Transverse colon (tissue), 4 donors: ENCODE results near the gene PRKD3.

Experiments used
- CTCF ChIP-seq, 5 experiments: fragments of 200-600 bp in 3 of 5; fragments of 450-650 bp in 2 of 5; sonication (generic) in 3 of 5; IDR thresholded peaks; 1 replicate in 2 of 5; 2 replicates in 3 of 5; pipeline ENCODE4 v1.5.1; 2016 to 2017; ENCODE audit warnings: antibody characterized with exemption in 5 of 5, inconsistent platforms in 3 of 5, mild to moderate bottlenecking in 2 of 5, moderate library complexity in 1 of 5
- EP300 ChIP-seq: sonication (generic); formaldehyde crosslinking; IDR thresholded peaks from one replicate; pipeline ENCODE4 v1.6.1; 2017; ENCODE audit warnings: antibody characterized with exemption, low read depth
- POLR2A ChIP-seq: fragments of 450-650 bp; IDR thresholded peaks from one replicate; pipeline ENCODE4 v1.6.1; 2016; ENCODE audit warnings: antibody characterized with exemption, mild to moderate bottlenecking, moderate library complexity
- POLR2AphosphoS5 ChIP-seq, 3 donors: sonication (generic); formaldehyde crosslinking; IDR thresholded peaks; one replicate each; pipeline ENCODE4 v1.6.1; 2016; ENCODE audit warnings: antibody characterized with exemption in 3 of 3

- no peak for TF ChIP-seq CTCF (IDR thresholded peaks at IDR 0.05)
- TF ChIP-seq EP300, result no peak
- TF ChIP-seq POLR2AphosphoS5 (IDR thresholded peaks at IDR 0.05), result no peak
- no peak for TF ChIP-seq POLR2A
Measured at GRCh38 chr2:37370666-37371065, 46.0 kb upstream of the PRKD3 start.
